ENCODE results near the gene RBM12.

The RBM12 gene

DNA sequence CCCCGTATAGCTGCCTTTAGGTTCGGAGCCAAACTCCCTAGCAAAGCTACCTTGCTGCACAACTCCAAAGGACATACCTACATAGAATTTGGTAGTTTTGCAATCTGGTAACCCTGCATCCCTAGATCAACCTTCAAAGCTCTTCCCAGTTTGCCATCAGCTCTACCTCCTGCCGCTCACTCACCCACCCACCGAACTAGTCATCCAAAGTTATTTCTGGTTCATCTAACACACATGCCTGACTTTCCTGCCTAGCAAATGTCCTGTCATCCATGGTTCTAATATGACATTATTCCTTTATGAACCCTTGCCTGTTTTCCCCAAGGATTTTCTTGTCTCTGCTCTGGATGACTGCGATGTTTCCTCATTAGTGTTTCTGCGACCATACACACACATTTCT lies 27.4 kb downstream of the RBM12 start:
- DNase-seq (no peak), ATAC-seq (replicated peaks) (no peak)
- Mint-ChIP-seq H3K27ac (peak overlapping the region in 1 of 2 donors; percentile 31), H3K9me3 (no peaks in the 10 kb centered on the region), H3K27me3 (no peaks in the 10 kb centered on the region), H3K4me1 (ENCODE audit: low read depth in 2 of 2) (peaks cover 56 to 69% of the 10 kb centered on the region in 2 donors), H3K36me3 (ENCODE audit: insufficient read depth) (peaks cover 8% of the 10 kb centered on the region), H3K4me3 (no peak overlapping the region)

DNA sequence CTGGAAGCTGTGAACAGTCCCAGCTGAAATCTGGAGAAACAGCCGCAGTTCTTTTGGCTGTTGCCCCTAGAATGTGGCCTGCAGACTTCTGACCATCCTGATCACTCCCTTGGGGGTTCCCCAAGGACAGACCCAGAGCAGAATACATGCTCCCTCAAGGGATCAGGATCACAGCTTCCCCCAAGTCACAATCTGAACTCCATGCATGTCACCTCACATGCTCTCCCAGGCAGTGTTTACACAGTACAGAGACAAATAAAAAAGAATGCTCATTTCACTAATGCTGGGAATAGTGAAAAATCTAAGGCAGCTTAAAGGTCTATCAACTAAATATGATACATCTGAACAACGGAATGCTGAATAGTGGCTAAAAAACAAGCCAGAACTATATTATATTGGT lies 28.6 kb downstream of the RBM12 start:
- Mint-ChIP-seq H3K27ac (peak overlapping the region; percentile 42 to 87), H3K4me3 (no peak overlapping the region), H3K4me1 (ENCODE audit: low read depth in 2 of 2) (peaks cover 50 to 61% of the 10 kb centered on the region in 2 donors), H3K9me3 (no peaks in the 10 kb centered on the region), H3K36me3 (ENCODE audit: insufficient read depth) (peaks cover 12% of the 10 kb centered on the region), H3K27me3 (no peaks in the 10 kb centered on the region)
- ATAC-seq (replicated peaks) (no peak), DNase-seq (no peak)

DNA sequence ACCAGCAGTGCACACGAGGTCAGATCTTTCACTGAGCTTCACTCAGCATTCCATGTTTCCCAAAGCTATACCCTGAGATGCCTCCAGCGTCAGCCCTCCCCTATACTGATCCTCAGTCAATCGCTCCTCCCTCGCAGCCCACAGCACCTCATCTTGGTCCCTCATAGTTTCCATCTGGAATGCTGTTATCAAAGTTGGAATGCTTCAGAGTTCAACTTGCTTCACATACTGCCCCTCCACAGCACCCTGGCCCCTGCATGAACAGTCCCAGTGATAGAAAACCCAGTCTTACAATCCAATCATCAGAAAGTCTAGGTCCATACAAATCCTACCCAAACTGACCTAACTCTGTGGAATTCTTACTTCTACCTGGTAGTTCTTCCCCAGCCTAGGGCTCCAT lies 29.0 kb downstream of the RBM12 start:
- no peak for DNase-seq
- peaks cover 45 to 56% of the 10 kb centered on the region in 2 donors for H3K4me1 Mint-ChIP-seq (ENCODE audit: low read depth in 2 of 2)
- peak overlapping the region; percentile 42 to 87 for H3K27ac Mint-ChIP-seq

DNA sequence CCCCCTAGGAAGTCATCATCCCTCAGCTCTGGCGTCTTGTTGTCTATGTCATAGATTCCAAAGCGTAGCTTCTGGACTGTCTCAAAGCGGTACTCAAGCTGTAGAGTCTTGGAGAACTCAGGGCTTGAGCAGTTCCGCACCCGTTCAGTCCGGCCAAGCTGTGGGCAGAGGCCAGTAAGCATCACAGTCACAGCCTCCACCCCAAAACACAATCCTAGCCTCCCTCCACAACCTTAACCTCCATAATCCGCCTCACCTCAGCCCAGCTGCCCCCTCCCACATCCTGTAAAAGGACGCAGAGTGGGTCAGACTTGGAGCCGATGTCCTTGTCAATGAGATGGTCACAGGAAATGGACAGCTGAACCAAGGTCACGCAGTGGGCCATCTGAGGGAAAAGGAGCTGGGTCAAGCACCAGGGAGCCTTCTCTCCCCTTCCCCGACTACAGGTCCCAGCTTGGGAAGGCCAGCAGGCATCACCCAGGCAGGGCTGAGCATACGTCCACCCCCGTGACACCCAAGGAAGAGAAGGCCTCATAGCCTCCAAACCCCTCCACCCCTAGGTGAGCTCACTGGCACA lies 32.1 kb downstream of the RBM12 start:
- peaks cover 38% of the 10 kb centered on the region for H3K36me3 Mint-ChIP-seq (ENCODE audit: insufficient read depth)
- peak overlapping the region; percentile 49 to 77 for H3K27ac Mint-ChIP-seq
- H3K4me1 Mint-ChIP-seq (ENCODE audit: low read depth in 2 of 2): peaks cover 29 to 38% of the 10 kb centered on the region in 2 donors
- no peak overlapping the region for H3K4me3 Mint-ChIP-seq
- no peaks in the 10 kb centered on the region for H3K27me3 Mint-ChIP-seq
- no peak for ATAC-seq (replicated peaks)
- H3K9me3 Mint-ChIP-seq: no peaks in the 10 kb centered on the region
- no peak for DNase-seq

More for the DNA sequence above, 29.0 kb downstream of the RBM12 start:
- Mint-ChIP-seq H3K4me3 (no peak overlapping the region), H3K9me3 (no peaks in the 10 kb centered on the region), H3K36me3 (ENCODE audit: insufficient read depth) (peaks cover 14% of the 10 kb centered on the region), H3K27me3 (no peaks in the 10 kb centered on the region)
- no peak for ATAC-seq (replicated peaks)

DNA sequence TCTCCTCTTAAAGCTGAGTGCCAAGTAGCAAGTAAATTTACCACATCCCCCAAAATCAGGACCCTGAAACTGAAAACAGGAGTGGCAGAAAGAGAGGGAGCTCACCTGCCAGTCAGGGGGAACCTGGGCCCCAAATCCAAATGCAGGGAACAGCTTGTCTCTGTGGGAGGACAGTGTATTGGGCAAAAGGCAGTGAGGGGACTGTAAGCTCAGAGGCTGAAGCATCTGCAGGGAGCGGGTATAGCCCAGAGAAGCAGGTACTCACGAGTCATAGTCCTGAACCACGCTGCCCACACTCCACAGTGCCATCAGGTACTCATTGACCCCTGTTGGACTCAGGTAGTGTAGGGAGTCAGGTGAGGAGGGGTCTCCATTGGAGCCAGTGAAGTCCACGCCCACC lies 34.1 kb downstream of the RBM12 start:
- H3K27ac Mint-ChIP-seq: peak overlapping the region in 1 of 2 donors; percentile 77

DNA sequence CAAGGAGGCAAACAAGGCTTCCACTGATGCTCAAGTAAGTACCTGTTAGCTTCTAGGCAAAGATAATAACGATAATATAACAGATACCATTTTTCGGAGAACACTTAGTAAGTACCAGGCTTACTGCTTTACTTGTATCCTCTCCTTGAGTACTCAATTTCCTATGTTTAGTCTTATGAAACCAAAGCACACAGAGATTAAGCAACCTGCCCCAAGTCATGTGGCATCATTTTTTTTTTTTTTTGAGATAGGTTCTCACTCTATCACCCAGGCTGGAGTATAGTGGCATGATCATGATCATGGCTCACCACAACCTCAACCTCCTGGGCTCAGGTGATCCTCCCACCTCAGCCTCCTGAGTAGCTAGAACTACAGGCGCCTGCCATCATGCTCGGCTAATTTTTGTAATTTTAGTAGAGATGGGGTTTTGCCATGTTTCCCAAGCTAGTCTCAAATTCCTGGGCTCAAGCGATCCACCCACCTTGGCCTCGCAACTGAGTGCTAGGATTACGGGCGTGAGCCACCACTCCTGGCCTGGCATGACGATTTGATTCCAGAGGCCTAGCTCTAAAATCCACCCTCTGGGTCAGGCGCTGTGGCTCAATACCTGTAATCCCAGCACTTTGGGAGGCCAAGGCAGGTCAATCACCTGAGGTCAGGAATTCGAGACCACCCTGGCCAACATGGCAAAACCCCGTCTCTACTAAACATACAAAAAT lies 35.1 kb downstream of the RBM12 start:
- DNase-seq (no peak), ATAC-seq (replicated peaks) (no peak)
- peaks cover 10 to 13% of the 10 kb centered on the region in 2 donors for H3K4me1 Mint-ChIP-seq (ENCODE audit: low read depth in 2 of 2)
- H3K27ac Mint-ChIP-seq: peak overlapping the region; percentile 31 to 46
- H3K9me3 Mint-ChIP-seq: no peaks in the 10 kb centered on the region
- H3K4me3 Mint-ChIP-seq: no peak overlapping the region
- H3K27me3 Mint-ChIP-seq: no peaks in the 10 kb centered on the region
- peaks cover 56% of the 10 kb centered on the region for H3K36me3 Mint-ChIP-seq (ENCODE audit: insufficient read depth)

More for the DNA sequence above, 34.1 kb downstream of the RBM12 start:
- no peak for DNase-seq
- no peak for ATAC-seq (replicated peaks)
- H3K9me3 Mint-ChIP-seq: no peaks in the 10 kb centered on the region
- H3K36me3 Mint-ChIP-seq (ENCODE audit: insufficient read depth): peaks cover 51% of the 10 kb centered on the region
- no peaks in the 10 kb centered on the region for H3K27me3 Mint-ChIP-seq
- peaks cover 16 to 23% of the 10 kb centered on the region in 2 donors for H3K4me1 Mint-ChIP-seq (ENCODE audit: low read depth in 2 of 2)
- H3K4me3 Mint-ChIP-seq: no peak overlapping the region

DNA sequence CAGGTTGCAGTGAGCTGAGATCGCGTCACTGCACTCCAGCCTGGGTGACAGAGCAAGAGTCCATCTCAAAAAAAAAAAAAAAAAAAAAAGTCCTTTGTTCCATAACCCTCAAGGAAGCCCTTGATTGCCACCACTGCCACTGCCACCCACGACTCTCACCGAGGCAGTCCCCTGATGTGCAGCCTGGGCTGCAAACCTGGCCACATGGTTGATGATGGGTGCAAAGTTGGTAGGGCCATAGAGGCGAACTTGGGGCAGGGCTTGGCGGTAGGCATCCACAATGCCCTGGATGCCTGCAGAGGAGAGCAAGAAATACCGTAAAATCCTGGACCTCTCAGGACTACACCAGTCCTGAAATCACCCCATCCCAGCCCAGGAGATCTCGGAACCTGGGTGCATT lies 37.6 kb downstream of the RBM12 start:
- no peaks in the 10 kb centered on the region for H3K27me3 Mint-ChIP-seq
- H3K4me1 Mint-ChIP-seq (ENCODE audit: low read depth in 2 of 2): peaks cover under 1 to 2% of the 10 kb centered on the region in 2 donors
- H3K27ac Mint-ChIP-seq: peak overlapping the region; percentile 75 to 78
- no peaks in the 10 kb centered on the region for H3K9me3 Mint-ChIP-seq
- peaks cover 67% of the 10 kb centered on the region for H3K36me3 Mint-ChIP-seq (ENCODE audit: insufficient read depth)
- no peak for DNase-seq
- H3K4me3 Mint-ChIP-seq: no peak overlapping the region
- no peak for ATAC-seq (replicated peaks)

DNA sequence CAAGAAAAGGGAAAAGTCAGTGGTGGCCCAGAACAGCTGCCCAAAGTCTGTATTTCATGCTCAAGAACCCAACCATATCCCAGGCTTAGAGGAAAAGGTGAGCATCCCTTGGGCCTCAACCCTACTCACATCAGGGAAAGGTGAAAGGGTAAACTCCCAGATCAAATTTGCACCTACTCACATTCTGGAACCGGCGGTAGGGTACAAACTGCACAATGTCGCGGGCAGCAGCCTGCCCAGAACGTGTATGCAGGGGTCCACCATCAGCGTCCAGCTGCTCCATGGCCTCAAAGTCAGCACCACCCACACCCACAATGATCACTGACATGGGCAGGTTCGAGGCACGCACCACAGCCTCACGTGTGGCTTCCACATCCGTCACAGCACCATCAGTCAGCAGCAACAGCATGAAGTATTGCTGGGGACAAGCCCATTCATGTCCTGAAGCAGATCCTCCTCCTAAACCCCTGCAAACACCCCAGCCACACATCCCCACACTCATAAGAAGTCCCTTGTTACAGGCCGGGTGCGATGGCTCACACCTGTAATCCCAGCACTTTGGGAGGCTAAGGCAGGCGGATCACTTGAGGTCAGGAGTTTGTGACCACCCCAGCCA lies 38.2 kb downstream of the RBM12 start:
- Mint-ChIP-seq H3K9me3 (no peaks in the 10 kb centered on the region), H3K4me3 (no peak overlapping the region), H3K27me3 (no peaks in the 10 kb centered on the region), H3K36me3 (ENCODE audit: insufficient read depth) (peaks cover 67% of the 10 kb centered on the region), H3K4me1 (ENCODE audit: low read depth in 2 of 2) (no peaks in the 10 kb centered on the region), H3K27ac (peak overlapping the region; percentile 75 to 78)
- no peak for DNase-seq
- ATAC-seq (replicated peaks): no peak

DNA sequence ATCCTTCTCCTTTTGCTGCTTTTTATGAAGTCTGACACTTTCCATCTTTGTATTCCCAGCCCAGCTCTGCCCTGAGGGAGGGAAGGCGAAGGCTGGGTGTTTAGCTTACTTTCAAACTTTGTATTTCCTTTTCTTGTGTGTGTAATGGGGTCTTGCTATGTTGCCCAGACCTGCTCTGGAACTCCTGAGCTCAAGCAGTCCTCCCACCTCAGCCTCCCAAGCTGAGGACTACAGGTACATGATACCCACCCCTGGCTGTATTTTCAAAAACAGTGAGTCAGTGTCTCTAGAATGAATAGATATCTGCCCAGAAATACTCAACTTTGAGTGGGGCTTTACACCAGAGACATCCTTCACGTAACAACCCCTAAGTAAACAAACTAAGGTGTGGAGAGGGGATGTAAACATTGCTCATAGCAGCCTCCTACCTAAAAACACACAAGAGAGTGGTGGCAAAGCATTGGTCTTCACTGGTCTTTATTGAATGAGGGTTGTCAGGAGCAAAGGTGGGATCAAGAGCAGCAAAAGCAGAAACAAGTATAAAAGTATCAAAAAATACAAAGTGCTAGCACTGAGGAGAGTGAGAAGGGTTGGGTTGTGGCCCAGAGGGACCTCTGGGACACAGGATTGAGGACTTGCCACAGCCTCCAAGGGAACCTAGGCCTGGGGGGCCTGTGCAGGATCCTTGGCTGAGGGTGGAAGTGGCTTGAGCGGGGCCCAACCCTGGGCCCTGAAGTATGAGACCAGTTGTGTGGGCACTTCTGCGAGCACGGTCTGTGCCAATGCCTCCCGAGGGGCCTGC lies 38.9 kb downstream of the RBM12 start:
- Mint-ChIP-seq H3K4me3 (no peak overlapping the region), H3K27ac (peak overlapping the region; percentile 55 to 68), H3K9me3 (no peaks in the 10 kb centered on the region), H3K27me3 (no peaks in the 10 kb centered on the region), H3K4me1 (ENCODE audit: low read depth in 2 of 2) (no peaks in the 10 kb centered on the region), H3K36me3 (ENCODE audit: insufficient read depth) (peaks cover 67% of the 10 kb centered on the region)
- DNase-seq (no peak), ATAC-seq (replicated peaks) (no peak)

DNA sequence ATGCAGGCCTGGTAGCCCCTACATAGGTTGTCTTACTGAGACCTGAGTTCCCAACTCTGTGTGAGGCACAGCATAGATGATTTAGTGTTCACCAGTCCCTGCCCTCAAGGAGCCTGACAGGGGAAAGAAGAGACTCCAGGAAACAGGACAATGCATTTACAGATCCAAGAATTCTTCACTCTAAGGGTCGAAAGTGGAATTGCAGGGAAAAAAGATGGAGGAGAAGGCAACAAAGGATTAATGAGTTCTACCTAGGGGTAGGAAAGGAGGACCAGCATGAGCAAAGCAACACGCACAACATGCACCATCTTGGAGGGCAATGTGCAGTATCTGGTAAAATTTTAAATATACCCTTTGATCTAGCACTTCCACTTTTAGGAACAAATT lies 43.1 kb downstream of the RBM12 start:
- peaks cover 25 to 28% of the 10 kb centered on the region in 2 donors for H3K4me1 Mint-ChIP-seq (ENCODE audit: low read depth in 2 of 2)
- no peaks in the 10 kb centered on the region for H3K9me3 Mint-ChIP-seq
- no peaks in the 10 kb centered on the region for H3K27me3 Mint-ChIP-seq
- no peak for DNase-seq
- ATAC-seq (replicated peaks): no peak
- peak overlapping the region in 1 of 2 donors; percentile 38 for H3K27ac Mint-ChIP-seq
- peaks cover 49% of the 10 kb centered on the region for H3K36me3 Mint-ChIP-seq (ENCODE audit: insufficient read depth)
- H3K4me3 Mint-ChIP-seq: no peak overlapping the region

DNA sequence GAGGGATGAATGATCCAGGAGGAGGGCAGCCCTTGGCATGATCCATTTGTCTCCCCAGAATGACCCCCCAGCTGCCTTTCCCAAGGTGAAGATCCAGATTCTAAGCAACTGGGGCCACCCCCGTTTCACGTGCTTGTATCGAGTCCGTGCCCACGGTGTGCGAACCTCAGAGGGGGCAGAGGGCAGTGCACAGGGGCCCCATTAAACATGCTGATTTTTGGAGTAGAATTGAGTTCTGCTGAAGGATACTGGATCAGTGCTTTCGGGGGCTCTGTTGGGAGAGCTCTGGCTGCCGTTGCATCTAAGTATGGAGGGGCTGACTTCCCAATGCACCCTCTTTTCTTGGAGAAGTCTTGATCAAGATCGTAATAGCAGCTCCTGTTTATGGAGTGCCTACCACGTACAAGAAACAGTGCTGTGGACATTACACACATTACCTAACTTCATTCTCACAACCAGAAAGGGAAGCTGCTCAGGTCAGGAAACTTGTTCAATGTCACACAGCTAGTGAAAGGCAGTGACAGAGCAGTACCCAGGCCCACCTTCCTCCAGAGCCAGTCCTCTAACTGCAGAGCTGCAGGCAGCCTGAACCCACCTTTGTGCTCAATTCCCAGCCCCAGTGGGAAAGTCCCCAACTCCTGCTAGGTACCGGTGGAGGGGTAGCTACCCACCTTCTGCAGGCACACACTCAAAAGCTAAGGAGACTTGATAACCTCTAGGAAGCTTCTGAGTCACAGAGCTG lies 43.7 kb downstream of the RBM12 start:
- H3K27me3 Mint-ChIP-seq: no peaks in the 10 kb centered on the region
- ATAC-seq (replicated peaks) (no peak), DNase-seq (no peak)
- H3K4me3 Mint-ChIP-seq: no peak overlapping the region
- peaks cover 51% of the 10 kb centered on the region for H3K36me3 Mint-ChIP-seq (ENCODE audit: insufficient read depth)
- H3K9me3 Mint-ChIP-seq: no peaks in the 10 kb centered on the region
- H3K27ac Mint-ChIP-seq: peak overlapping the region in 1 of 2 donors; percentile 38
- peaks cover 28 to 30% of the 10 kb centered on the region in 2 donors for H3K4me1 Mint-ChIP-seq (ENCODE audit: low read depth in 2 of 2)

DNA sequence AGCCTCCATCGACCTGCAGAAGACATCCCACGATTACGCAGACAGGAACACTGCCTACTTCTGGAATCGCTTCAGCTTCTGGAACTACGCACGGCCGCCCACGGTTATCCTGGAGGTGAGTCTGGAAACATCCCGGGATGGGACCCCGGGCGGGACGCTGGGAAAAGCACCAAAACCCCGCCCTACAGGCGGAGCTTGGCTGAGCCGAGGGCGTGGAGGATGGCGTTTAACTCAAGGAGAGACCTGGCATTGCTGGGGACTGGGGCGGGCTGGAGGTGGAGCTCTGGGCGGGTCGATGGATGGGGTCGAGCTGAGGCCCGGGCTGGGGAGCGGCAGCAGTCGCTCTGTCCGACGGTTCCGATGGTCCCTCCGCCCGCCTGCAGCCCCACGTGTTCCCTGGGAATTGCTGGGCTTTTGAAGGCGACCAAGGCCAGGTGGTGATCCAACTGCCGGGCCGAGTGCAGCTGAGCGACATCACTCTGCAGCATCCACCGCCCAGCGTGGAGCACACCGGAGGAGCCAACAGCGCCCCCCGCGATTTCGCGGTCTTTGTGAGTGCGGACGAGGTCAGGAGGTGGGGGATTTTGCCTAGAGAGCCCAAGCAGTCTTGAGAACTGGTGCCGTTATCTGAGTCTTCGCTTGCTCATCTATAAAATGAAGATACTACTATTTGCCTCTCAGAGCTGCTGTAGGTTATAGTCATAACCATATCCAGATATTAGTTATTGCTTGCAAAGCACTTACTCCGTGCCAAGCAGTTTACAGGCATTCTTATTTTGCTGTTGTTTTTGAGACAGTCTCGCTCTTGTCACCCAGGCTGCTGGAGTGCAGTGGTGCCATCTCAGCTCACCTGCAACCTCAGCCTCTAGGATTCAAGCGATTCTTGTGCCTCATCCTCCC lies 45.3 kb downstream of the RBM12 start:
- peak; percentile 74 to 79 (median 79) for DNase-seq
- peak; percentile 31 for ATAC-seq (replicated peaks)
- H3K27ac Mint-ChIP-seq: peak overlapping the region; percentile 77 to 83
- H3K27me3 Mint-ChIP-seq: no peaks in the 10 kb centered on the region
- no peaks in the 10 kb centered on the region for H3K9me3 Mint-ChIP-seq
- H3K36me3 Mint-ChIP-seq (ENCODE audit: insufficient read depth): peaks cover 55% of the 10 kb centered on the region
- peak overlapping the region; percentile 89 to 90 for H3K4me3 Mint-ChIP-seq
- H3K4me1 Mint-ChIP-seq (ENCODE audit: low read depth in 2 of 2): peaks cover 34% of the 10 kb centered on the region in 2 donors
